Measurements from ENCODE around the gene UNC5B. TPM values are rescaled to one million over a fixed set of nuclear protein-coding genes. Genes with fewer than 3 reads are reported as not detected.
"Not testable (repeated sequence)": the region's sequence is repeated elsewhere in the genome, so short reads cannot be mapped to it uniquely, and the experiment has no call there.

UNC5B gene
- total RNA-seq, 1 donor from 2014 or later: 8.0 TPM

DNA sequence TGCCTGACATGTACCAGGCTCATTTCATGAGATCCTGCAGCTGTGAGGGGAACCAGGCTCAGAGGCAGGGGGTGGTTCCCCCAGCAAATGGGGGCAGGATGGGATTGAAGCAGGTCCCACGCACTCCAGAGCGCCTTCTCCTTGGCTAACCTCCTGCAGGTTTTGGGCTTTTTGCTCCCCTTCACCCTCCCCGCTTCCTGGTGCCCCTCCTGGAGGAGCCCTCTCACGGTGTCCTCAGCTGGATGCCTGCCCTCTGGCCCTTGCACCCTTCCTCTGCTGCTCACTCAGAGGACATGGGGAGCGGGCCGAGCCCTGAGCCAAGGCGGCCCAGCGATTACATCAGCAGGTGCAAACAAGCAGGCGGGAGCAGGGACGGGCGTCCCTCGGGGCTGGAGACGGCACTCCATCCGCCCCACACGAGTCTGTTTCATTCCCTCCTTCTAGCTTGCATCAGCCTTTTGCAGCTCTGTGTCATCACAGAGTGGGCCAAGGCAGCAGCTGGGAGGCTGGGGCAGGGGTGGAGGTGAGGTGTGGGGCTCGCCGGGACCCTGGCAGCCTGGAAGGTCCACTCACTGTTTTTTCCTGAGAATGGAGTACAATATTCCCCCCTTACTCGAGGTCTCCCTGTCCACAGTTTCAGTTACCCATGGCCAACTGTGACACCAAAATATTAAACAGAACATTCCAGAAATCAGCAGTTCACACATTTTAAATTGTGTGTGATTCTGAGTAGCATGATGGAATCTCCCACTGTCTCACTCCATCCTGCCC, 54.0 kb downstream of the UNC5B start:
- no peak for DNase-seq (ENCODE audit: low read depth, low spot score)

DNA sequence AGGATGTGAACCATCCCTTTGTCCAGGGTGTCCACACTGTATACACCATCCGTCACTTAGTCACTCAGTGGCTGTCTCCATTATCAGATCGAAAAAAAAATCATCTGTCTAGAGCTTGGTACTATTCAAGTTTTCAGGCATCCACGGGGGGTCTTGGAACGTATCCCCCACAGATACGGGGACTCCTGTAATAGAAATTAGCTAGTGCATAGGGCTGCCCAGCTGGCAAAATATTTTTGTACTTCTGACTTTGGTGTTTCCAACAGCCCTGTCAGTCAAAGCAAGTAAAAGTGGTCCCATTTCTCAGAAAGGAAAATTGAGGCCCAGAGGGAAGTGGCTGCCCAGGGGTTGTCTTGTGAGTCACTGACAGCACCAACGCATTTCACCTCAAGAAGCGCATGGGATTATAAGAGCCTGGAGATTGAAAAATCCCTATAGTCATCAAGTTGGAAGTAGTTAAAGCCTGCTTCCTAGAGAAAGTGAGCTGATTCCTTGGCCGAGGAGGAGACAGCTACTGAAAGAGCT, 54.6 kb downstream of the UNC5B start:
- no peak for DNase-seq (ENCODE audit: low read depth, low spot score)

DNA sequence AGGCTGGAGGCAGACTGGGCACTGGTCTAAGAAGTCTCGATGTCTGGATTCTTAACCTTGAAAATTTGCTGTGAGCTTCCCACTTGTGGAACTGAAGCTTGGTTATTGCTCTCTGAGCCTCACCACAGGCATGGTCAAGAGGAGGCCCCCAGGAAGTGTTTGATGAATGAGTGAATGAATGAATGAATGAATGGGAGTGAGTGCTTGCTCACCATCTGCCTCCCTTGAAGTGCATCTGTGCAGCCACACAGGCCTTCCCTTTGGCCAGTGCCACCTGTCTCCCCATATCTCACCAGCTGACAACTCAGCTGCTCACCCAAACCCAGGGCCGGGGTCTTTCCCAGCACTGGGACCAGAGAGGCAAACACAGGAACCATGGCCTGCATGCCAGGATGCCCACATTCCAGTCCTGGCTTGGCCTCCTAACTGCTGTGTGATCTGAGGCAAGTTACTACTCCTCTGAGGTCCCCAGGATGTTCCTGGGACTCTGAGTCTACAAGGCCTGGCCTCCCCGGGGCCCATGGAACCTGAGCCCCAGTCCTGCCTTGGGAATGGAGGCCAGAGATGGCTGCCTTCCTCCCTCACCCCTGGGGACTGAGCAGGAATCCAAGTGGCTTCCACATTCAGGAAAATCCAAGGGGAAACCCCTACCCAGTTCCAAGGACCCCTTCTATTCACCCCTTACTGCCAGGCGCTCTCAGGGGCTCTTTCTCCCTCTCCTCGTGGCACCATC, 55.3 kb downstream of the UNC5B start:
- no peak for DNase-seq (ENCODE audit: low read depth, low spot score)

DNA sequence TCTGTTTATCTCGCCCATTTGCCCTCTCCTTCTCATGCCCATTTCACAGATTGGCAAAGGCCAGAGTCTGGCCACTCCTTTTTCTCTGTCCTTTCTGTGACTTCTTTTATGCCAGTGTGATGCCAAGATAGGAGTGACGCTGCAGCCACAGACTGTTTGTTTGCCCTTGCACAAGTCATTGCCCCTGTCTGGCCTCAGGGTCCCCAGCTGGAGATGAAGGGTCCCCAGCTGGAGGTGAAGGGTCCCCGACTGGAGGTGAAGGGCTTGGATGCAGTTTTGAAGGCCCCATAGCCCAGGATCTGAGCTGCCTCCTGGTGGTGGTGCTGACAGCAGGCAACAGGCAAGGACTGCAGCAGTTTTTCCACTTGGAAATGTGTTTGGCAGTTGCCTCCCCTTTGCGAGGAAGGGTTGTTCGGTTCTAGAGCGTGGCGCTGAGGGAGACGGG, 55.9 kb downstream of the UNC5B start:
- no peak for DNase-seq (ENCODE audit: low read depth, low spot score)

DNA sequence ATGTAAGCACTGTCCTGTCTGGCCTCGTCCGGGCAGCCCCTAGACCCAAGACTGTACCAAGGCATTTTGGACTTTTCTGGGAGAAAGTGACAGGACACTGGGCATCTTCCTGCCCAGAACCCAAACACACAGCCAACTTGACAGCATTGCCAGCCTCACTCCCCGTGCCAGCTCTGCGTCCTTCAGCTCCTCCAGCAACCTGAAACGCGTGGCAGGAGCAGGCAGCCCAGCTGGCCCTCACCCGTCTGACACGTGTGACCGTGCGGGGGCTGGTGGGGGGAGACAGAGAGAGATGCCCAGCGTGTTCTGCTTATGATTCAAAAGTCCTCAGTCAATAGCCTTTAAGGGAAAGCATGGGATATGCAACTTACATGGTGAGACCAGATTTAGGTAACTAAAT, 56.4 kb downstream of the UNC5B start:
- no peak for DNase-seq (ENCODE audit: low read depth, low spot score)

DNA sequence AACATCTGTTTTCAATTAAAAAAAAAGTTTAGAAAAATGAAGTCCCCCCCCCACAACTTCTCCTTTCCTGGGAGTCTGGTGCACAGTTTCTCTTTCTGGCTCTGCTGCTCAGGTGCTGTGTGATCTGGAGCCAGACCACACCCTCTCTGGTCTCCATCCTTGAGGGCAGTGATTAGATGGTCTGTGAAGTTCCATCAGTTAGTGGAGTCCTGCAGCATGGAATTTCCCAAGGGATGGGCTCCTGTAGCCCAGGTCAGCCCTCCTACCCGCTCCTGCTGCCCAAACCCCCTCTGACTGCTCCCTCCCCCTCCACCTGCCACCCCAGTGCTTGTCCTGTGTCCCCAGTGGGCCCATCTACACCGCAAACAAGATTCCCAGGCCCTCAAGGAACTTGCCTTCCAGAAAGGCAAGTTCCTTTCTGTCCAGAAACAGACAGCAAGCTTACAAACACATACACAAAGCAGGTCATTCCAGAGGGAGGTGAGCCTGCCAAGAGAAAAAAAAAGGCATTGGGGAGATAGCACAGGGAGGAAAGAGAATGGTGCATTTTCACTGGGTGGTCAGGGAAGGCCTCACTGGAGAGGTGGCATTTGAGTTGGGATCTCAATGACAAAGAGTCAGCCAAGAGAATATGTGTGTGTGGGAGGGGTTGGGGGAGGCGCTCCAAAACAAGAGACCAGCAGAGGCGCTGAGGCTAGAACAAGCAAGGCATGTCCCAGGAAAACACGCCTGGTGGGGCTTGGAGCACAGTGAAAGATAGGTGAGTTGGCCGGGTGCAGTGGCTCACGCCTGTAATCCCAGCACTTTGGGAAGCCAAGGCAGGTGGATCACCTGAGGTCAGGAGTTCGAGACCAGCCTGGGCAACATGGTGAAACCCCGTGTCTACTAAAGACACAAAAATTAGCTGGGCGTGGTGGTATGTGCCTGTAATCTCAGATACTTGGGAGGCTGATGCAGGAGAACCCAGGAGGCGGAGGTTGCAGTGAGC, 57.2 kb downstream of the UNC5B start:
- no peak for DNase-seq (ENCODE audit: low read depth, low spot score)

DNA sequence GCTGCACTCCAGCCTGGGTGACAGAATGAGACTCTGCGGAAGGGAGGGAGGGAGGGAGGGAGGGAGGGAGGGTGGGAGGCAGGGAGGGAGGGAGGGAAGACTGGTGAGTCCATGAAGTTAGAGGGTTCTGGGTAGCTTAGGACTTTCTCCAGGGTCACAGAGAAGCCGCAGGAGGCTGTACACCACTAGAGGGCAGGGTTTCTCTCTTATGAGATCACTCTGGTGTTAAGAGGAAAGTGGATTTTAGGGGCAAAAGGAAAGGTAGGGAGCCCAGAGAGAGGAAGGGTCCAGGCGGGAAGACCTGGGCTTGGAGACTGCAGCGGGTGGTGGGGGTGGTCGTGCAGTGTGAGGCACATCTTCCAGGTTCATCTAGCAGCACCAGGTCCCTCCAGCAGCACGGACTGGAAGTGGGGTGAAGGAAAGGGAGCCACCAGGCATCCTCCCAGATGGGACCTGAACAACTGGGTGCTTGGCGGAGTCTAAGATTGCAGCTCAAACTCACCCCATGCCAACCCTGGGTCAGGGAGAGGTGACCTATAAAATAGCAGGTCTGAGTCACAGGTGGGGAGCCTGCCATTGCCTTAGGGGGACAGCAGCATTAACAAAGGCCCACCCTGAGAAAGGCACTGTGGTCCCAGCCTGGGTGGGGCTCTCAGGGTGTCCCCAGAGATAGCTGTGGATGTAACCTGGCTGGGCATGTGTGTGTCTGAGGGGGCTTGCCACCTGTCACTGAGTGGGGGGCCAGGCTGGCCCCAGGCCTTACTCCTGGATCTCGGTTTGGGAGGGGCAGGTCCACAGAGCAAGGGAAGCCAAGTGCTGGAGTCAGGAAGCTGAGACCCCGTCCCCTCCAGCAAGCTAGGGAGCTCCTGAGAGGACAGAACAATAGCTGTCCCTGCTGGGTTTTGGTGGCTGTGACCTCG, 58.2 kb downstream of the UNC5B start:
- DNase-seq (ENCODE audit: low read depth, low spot score): peak; percentile 32

DNA sequence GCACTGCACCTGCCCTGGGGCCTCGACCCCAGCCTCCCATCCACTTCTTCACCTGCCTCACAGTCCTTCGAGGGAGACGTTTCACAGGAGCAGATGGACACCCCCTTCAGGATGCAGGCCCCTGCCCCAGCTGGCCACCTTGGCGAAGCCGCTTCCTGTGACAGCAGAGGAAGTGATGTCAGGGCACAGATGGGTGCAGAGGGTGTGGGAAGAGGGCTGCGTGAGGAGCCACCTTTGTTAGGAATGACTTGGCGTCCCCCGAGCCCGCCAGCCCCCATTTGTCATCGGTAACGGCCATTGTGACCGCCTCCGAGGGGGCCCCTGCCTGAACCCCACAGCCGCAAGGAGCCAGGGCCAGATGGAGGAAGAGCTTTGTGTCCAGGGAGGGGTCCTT, 59.3 kb downstream of the UNC5B start:
- peak; percentile 40 for DNase-seq (ENCODE audit: low read depth, low spot score)

DNA sequence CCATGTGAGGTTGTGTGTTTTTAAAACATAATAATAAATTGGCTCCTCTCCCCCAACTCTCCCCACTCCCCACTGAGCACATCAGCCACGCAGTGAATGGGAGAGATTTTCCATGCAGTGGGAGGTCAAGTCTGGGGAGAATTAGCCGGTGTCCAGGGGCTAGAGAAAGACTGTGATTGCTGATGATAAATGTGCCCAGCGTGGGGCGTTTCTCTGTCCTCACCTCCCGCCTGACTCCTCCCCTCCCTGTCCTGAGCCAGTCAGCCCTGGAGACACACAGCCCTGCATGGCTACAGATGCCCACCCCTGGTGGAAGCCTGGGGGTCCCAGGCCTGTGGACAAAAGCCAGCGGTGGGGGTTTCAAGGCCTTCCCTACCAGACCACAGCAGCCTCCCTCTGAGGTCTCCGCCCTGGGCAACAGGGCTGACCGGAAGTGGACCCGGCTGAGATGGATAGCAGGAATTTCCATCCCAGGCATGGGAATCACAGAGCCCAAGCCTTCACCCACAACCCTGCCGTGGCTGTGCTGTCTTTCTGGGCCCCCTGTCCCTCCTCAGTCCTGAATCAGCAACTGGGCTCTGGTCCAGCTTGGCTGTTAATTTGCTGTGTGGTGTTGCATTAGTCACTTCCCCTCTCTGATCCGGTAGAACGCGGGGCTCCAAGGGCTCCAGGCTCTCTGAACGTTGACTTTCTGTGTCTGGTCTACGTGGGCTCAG, 59.8 kb downstream of the UNC5B start:
- DNase-seq (ENCODE audit: low read depth, low spot score): peak; percentile 57

DNA sequence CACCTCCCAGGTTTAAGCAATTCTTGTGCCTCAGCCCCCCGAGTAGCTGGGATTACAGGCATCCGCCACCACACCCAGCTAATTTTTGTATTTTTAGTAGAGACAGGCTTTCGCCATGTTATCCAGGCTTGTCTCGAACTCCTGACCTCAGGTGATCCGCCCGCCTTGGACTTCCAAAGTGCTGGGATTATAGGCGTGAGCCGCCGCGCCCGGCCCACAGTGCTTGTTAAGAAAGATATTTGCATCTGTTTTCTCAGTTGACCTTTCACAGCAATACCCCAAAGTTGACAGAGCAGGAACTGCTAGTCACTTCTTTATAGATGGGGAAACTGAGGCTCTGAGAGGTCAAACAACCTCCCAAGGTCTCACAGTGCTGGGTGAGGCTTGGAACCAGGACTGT, 60.6 kb downstream of the UNC5B start:
- DNase-seq (ENCODE audit: low read depth, low spot score): not testable (repeated sequence)

DNA sequence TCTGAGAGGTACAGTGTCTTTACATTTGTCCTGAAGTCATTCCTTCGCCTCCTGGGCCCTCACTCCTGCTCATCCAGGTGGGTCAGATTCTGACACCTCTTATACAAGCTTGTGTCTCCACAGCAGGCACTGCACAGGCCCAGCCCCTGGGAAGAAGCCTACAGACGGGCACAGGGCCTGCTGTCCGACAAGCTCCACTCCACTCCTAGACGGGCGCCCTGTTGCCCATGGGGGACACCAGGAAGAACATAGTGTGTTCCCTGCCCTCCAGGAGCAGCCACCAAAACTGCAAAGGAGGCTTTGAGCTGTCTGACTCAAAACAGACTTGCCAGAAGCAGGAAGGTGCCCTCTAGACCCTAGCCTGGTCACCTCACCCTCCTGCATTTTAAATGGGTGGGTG, 61.1 kb downstream of the UNC5B start:
- no peak for DNase-seq (ENCODE audit: low read depth, low spot score)

DNA sequence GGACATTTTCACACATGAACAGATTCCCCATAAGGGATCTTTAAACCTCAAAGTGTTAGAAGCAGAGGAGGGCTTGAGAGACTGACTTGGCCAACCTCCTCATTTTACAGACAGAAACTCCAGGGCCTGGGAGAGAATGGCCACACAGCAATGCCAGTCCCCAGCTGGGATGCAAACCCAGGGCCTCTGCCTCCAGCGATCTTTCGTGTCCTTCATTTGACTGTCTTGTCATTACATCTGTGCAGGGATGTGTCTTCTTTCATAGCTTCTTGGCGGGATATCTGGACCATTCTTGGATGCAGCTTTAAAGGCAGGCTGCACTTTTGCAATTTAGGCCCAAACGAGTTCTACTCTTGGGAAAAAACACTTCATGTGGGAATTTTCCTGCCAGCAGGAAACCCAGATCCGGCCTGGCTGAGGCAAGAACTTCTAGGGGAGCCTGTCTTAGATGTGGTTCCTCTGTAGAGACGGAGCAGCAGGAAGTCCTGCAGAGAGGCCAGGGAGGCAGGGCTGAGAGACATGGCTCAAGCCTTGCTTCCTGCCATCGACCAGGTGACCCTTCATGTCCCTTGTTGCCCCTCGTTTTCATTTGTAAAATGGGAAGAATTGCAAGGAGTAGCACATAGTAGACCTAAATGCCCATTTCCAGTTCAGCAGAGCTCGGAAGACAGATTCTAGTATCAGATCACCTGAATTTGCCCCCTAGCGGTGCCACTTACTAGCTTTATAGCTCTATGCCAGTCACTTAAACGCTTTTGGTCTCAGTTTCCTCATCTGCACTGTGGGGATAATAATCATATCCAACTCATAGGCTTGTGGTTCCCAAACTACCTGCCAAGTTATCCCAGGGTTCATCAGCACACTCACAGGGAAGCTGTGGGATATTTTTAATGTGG, 62.8 kb downstream of the UNC5B start:
- no peak for DNase-seq (ENCODE audit: low read depth, low spot score)

DNA sequence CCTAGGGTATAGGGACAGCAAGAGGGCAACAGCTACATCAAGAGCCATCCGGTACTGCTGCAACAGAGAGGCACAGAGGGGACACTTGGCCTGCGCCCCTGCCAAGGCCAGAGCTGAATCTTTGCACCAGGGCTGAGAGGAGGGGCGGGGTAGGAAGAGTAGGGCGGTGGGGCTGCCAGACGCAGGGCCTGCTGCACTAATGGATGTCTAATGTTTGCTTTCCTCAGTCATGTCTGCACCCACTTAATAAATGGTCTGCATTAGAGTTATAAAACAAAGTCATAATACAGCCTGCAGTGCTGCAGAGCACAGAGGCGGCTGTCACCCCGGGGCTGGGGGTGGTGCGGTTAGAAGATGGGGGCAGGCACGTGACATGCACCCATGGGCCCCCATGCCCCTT, 64.5 kb downstream of the UNC5B start:
- DNase-seq (ENCODE audit: low read depth, low spot score): no peak

DNA sequence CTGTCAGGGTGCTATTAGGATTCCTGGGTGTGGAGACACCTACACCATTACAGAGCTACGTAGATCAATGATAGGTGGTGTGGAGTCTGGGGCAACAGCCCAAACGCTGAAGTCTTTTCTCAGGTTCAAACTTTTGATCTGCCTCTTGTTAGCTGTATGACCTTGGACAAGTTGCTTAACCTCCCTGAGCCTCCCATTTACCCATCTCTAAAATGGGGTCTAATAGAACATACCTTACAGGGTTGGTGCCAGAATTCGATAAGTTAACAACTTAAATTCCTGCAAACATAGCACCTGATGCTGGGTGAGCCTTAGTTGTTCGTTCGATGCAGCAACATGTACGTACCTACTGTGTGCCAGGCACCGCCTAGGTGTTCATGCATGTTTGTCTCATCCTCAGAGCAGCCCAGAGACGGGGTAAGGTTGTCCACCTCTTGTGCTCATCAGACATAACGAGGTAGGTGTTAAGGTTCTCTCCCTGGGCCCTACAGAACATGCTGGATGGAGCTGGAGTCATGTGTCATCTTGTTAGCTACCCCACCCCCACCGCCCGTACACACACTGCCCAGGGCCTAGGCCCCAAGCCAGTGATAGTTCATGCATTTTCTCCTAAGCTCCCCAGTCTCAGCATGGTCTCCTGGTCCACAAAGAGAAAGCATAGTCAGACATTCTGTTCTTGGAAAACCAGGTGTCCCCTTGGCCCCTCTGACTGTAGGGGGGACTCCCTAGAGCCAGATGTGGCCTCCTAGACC, 65.7 kb downstream of the UNC5B start:
- DNase-seq (ENCODE audit: low read depth, low spot score): no peak

DNA sequence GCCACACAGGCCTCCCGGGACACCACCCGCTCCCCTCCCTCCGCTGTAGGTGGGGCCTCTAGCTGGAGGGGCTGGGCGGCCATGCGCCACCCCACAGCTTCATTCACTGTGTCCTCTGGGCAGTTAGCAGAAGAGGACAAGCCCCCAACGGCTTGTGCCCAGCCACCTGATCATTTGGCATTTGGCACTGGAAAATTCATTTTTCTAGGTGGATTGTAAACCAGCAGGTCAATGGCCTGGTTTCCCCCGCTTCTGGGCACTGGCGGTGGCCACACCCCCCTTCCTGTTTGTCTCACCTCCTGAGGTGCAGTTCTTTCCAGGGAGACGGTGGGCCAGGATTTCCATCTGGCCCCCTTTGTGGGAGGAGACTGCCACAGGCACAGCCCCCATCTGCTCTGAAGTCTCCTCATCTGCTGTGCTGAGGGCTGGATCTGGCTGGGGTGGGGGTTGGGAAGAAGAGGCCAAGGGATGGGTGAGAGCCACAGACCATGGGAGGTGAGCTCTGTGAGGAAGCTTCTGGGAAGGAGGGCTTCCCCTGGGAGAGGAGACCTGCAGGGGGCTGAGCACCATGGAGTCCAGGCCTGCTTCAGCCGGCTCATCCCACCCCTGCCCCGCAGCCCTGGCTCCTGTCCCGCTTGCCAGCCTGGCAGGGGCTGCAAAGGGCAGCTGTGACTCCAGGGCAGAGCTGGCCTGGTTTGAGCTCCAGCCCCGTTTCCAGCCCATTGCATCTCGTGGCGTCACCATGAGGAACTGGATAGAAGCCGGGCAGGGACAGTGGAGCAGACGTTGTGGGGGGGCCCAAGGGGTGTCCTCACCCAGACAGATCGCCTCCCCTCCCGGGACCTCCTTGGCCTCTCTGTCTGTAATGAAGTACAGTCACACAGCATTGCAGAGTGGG, 66.6 kb downstream of the UNC5B start:
- DNase-seq (ENCODE audit: low read depth, low spot score): no peak

DNA sequence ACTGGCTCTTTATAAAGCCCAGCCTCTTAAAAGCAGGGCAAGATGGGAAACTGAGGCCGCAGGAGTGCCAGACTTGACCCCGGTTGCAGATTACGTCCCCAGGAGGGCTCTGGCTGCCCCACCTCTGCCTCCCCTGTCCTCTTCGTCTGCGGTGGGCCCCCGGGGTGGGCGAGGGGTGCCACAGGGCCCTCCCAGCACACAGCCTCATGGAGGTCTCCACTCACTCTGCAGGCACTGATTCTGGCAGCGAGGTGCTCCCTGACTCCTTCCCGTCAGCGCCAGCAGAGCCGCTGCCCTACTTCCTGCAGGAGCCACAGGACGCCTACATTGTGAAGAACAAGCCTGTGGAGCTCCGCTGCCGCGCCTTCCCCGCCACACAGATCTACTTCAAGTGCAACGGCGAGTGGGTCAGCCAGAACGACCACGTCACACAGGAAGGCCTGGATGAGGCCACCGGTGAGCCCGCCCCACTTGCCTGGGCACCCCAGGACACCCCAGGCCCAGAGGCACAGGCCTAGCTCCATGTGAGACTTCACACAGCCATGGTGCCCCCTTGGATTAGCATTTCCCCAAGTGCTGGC, 67.3 kb downstream of the UNC5B start:
- no peak for DNase-seq (ENCODE audit: low read depth, low spot score)

DNA sequence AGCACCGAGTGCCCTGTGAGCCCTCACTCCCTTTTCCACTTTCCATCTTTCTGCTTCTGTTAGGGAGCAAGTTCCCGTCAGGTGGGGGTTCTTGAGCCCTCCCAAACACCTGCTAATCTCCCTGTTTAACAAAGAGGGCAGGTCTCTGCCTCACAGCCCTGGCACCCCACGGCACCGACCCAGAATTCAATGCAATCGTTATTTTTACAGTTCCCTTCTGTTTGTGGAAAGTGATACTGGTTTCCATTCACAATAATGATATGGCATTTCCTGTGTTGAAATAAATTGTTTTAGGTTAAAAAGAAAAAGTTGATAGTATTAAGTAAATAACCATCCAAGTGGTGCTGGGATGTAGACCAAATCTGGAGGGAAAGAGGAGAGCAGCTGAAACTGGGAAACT, 67.8 kb downstream of the UNC5B start:
- DNase-seq (ENCODE audit: low read depth, low spot score): no peak
